Endothelial cell of umbilical vein (primary cell): ENCODE data around the gene GNG8. TPM values are rescaled to one million over a fixed set of nuclear protein-coding genes. Genes with fewer than 3 reads are reported as not detected.

Experiments
- BruUV-seq: library from RNA; stranded (reverse); fragments of 400-500 nt; replicated peaks from 2 replicates; lab custom pipeline; 2021; lab: Mats Ljungman, UMichigan
- CTCF ChIA-PET: fragments of 300-600, 350-600 bp; sonication (Branson Sonifier 250); formaldehyde crosslinking; loops from one replicate; lab custom pipeline; 2021; ENCODE audit warnings: antibody characterized with exemption, inconsistent platforms; lab: Charles Lee
- POLR2A ChIA-PET: fragments of 300-600, 350-600 bp; sonication (Branson Sonifier 250); formaldehyde crosslinking; loops from one replicate; lab custom pipeline; 2021; ENCODE audit warnings: antibody characterized with exemption, inconsistent platforms; lab: Charles Lee
- DNase-seq: peaks from one replicate; pipeline ENCODE4 v3.0.0-alpha.2; 2011; ENCODE audit warnings: low read depth, low spot score
- FAIRE-seq: peaks from 2 replicates; lab custom pipeline; 2011; peaks lifted over from hg19 to GRCh38; lab: Jason Lieb, UNC
- H2AFZ ChIP-seq: 2 replicates; pipeline ENCODE4 v1.6.0; 2012; ENCODE audit warnings: low read depth, low read length, control low read depth, inconsistent platforms
- H3K27ac ChIP-seq: 2 replicates; pipeline ENCODE4 v1.5.1; 2011; ENCODE audit warnings: low read depth, mild to moderate bottlenecking, control low read depth, low read length, moderate library complexity; ENCODE audit not compliant: insufficient read depth
- H3K27me3 ChIP-seq, 2 experiments: 2 replicates each; pipeline versions ENCODE4 v1.6.0 to v1.6.1; 2011; ENCODE audit warnings: low read length in 2 of 2, mixed read lengths in 1 of 2; ENCODE audit not compliant: control insufficient read depth in 2 of 2, insufficient read depth in 2 of 2
- H3K36me3 ChIP-seq, 2 experiments: 2 replicates in 1 of 2; 3 replicates in 1 of 2; pipeline ENCODE4 v1.5.1; 2011; ENCODE audit warnings: low read length in 2 of 2, mild to moderate bottlenecking in 1 of 2, moderate library complexity in 1 of 2; ENCODE audit not compliant: control insufficient read depth in 2 of 2, insufficient read depth in 2 of 2; ENCODE audit errors: extremely low read depth in 1 of 2
- H3K4me1 ChIP-seq: 3 replicates; pipeline ENCODE4 v1.5.1; 2011; ENCODE audit warnings: mild to moderate bottlenecking, low read length; ENCODE audit not compliant: control insufficient read depth, insufficient read depth; ENCODE audit errors: extremely low read depth
- H3K4me2 ChIP-seq: 2 replicates; pipeline ENCODE4 v1.6.1; 2011; ENCODE audit warnings: low read length, control low read depth, mixed read lengths; ENCODE audit not compliant: insufficient read depth
- H3K4me3 ChIP-seq, 3 experiments: fragments of 200-600 bp in 1 of 3; sonication (generic), shearing (Covaris generic) in 1 of 3; replicated peaks in 1 of 3; 2 replicates each; pipeline ENCODE4 v1.5.1; 2011 to 2016; ENCODE audit warnings: control low read depth in 3 of 3, low read length in 3 of 3, mild to moderate bottlenecking in 2 of 3, inconsistent platforms in 1 of 3, low read depth in 1 of 3, moderate library complexity in 1 of 3; ENCODE audit not compliant: insufficient read depth in 1 of 3
- H3K79me2 ChIP-seq: 2 replicates; pipeline ENCODE4 v1.6.0; 2012; ENCODE audit warnings: low read length, inconsistent platforms; ENCODE audit not compliant: control insufficient read depth, insufficient read depth
- H3K9ac ChIP-seq: replicated peaks from 2 replicates; pipeline ENCODE3; 2011; ENCODE audit warnings: low read length, control low read depth; ENCODE audit not compliant: insufficient read depth; ENCODE audit errors: extremely low read depth
- H3K9me1 ChIP-seq: replicated peaks from 3 replicates; pipeline ENCODE4 v1.6.0; 2011; ENCODE audit warnings: mild to moderate bottlenecking, low read length; ENCODE audit not compliant: control insufficient read depth, insufficient read depth; ENCODE audit errors: extremely low read depth
- H3K9me3 ChIP-seq: replicated peaks from 2 replicates; pipeline ENCODE4 v1.5.1; 2012; ENCODE audit warnings: low read length, inconsistent platforms; ENCODE audit not compliant: control insufficient read depth, insufficient read depth
- H4K20me1 ChIP-seq: replicated peaks from 2 replicates; pipeline ENCODE3; 2011; ENCODE audit warnings: mild to moderate bottlenecking, low read length; ENCODE audit not compliant: control insufficient read depth, insufficient read depth; ENCODE audit errors: extremely low read depth
- CTCF ChIP-seq, 2 donors: IDR thresholded peaks; 1 replicate in 1 of 2; 2 replicates in 1 of 2; pipeline ENCODE4 v1.5.1; 2011; ENCODE audit warnings: low read length in 2 of 2, mild to moderate bottlenecking in 2 of 2, moderate library complexity in 2 of 2, control low read depth in 1 of 2, inconsistent platforms in 1 of 2, low read depth in 1 of 2; ENCODE audit not compliant: insufficient read depth in 1 of 2; ENCODE audit errors: extremely low read depth in 1 of 2
- EZH2 ChIP-seq: IDR thresholded peaks from 2 replicates; pipeline ENCODE4 v1.6.1; 2012; ENCODE audit warnings: borderline replicate concordance, low read depth, mild to moderate bottlenecking, moderate library complexity, low read length, inconsistent platforms; ENCODE audit not compliant: severe bottlenecking
- GATA2 ChIP-seq: IDR thresholded peaks from 2 replicates; pipeline ENCODE4 v1.7.0; 2011; ENCODE audit warnings: low read depth, mild to moderate bottlenecking, moderate library complexity, mixed read lengths, low read length; ENCODE audit not compliant: insufficient read length, insufficient read depth
- JUN ChIP-seq: IDR thresholded peaks from 2 replicates; pipeline ENCODE4 v1.6.1; 2011; ENCODE audit warnings: borderline replicate concordance, low read depth; ENCODE audit not compliant: insufficient read length, insufficient read depth
- MYC ChIP-seq: IDR thresholded peaks from one replicate; pipeline ENCODE4 v1.6.1; 2011; ENCODE audit warnings: mild to moderate bottlenecking, low read depth, low read length
- POLR2A ChIP-seq: IDR thresholded peaks from 2 replicates; pipeline ENCODE4 v1.6.1; 2012; ENCODE audit warnings: low read depth, mild to moderate bottlenecking, control low read depth, low read length
- POLR2AphosphoS5 ChIP-seq: IDR thresholded peaks from 2 replicates; pipeline ENCODE4 v1.6.1; 2012; ENCODE audit warnings: low read depth, mild to moderate bottlenecking, control low read depth, low read length, moderate library complexity; ENCODE audit not compliant: insufficient read depth
- dilution Hi-C: fragments of 300-500 bp; cut with MboI; formaldehyde crosslinking; loops from one replicate; pipeline ENCODE4 v1.15.0; 2019; ENCODE audit warnings: low sequenced_read_pairs; ENCODE audit not compliant: extremely low pct_ligation_motif_present
- intact Hi-C: fragments of 100-400 bp; cut with micrococcal nuclease; formaldehyde crosslinking; loops from one replicate; pipeline ENCODE4 v1.10.0; 2022
- polyA plus RNA-seq, 4 experiments: library from polyadenylated mRNA; depleted of rRNA in 3 of 4; stranded (reverse) in 3 of 4; unstranded in 1 of 4; fragments of >200 nt; gene quantifications; 2 replicates each; pipeline versions ENCODE4 v1.2.1 to v1.2.3, GENCODE V29; 2011 to 2012; ENCODE audit warnings: missing spikeins in 1 of 4
- total RNA-seq: library from RNA; stranded (reverse); gene quantifications from 2 replicates; pipeline ENCODE4 v1.2.3, GENCODE V29; 2021

Gene GNG8
- total and polyA plus RNA-seq, 2 donors (not counting 3 experiments of a cell fraction or from before 2014, with no cell fraction given), result not detected

- BruUV-seq, result no TSS peak
- Histone ChIP-seq H3K4me1 (peaks cover 7% of the 10 kb centered on the region), H3K9ac (no peak overlapping the region), H3K9me1 (no peaks in the 10 kb centered on the region), H3K4me2 (peak overlapping the region; percentile 54), H3K9me3 (no peaks in the 10 kb centered on the region), H3K27me3 (peaks cover 0 to 14% of the 10 kb centered on the region in 2 experiments), H3K36me3 (no peaks in the 10 kb centered on the region), H2AFZ (peak overlapping the region; percentile 30), H3K79me2 (no peaks in the 10 kb centered on the region), H4K20me1 (no peaks in the 10 kb centered on the region), H3K27ac (no peak overlapping the region), H3K4me3 (peak overlapping the region; percentile 7 to 36 (median 23))
- dilution Hi-C loops, result no loop called here
- intact Hi-C loops, result no loop called here
- peak; percentile 72 for TF ChIP-seq EZH2
- TF ChIP-seq POLR2AphosphoS5, result no peak
- no peak for DNase-seq
- peak; percentile 70 for FAIRE-seq
- POLR2A ChIA-PET, result interaction anchor here (0.6 to 1.0 kb wide), 2 partner anchors 23 to 77 kb away, joined by 4 to 6 read pairs; partner anchors contain the start of gene PRKD2
- CTCF ChIA-PET, result interaction anchor here (1.0 to 1.1 kb wide), 2 partner anchors 20 to 49 kb away, joined by 3 read pairs; no protein-coding TSS in a partner anchor
Measured at GRCh38 chr19:46639358-46640182, 3.6 kb upstream of the GNG8 start.

- POLR2A ChIA-PET, result interaction anchor here (0.6 kb wide), 1 partner anchor 25 kb away, joined by 3 read pairs; no protein-coding TSS in a partner anchor
- Histone ChIP-seq H3K79me2 (no peaks in the 10 kb centered on the region), H3K27ac (no peak overlapping the region), H3K9me3 (no peaks in the 10 kb centered on the region), H3K36me3 (no peaks in the 10 kb centered on the region), H3K9ac (no peak overlapping the region), H4K20me1 (no peaks in the 10 kb centered on the region), H3K27me3 (peaks cover 0 to 14% of the 10 kb centered on the region in 2 experiments), H3K9me1 (no peaks in the 10 kb centered on the region), H3K4me2 (no peak overlapping the region), H2AFZ (no peak overlapping the region), H3K4me1 (peaks cover 7% of the 10 kb centered on the region), H3K4me3 (no peak overlapping the region)
- FAIRE-seq, result no peak
- intact Hi-C loops, result no loop called here
- dilution Hi-C loops, result no loop called here
- no peak for TF ChIP-seq JUN
- no peak for TF ChIP-seq POLR2A
- TF ChIP-seq MYC, result no peak
- TF ChIP-seq EZH2, result no peak
- no peak for TF ChIP-seq GATA2
- no peak for TF ChIP-seq CTCF (IDR thresholded peaks at IDR 0.05; ENCODE audit: extremely low read depth in 1 of 2, insufficient read depth in 1 of 2, low read depth in 1 of 2, low read length in 2 of 2)
- CTCF ChIA-PET, result interaction anchor here (0.6 to 1.9 kb wide), 6 partner anchors 12 to 203 kb away, joined by 3 to 23 read pairs (median 4); partner anchors contain the start of genes DACT3 and PTGIR
- no TSS peak for BruUV-seq
- no peak for DNase-seq
Measured at GRCh38 chr19:46637224-46637623, 1.2 kb upstream of the GNG8 start.
